Mucosa of descending colon (tissue), 3 donors: ENCODE measurements around the gene ARHGAP18. TPM values are rescaled to one million over a fixed set of nuclear protein-coding genes. Genes with fewer than 3 reads are reported as not detected.

Experiments
- ATAC-seq: fragments of 200-7000 bp; cut with Tn5 transposase; one replicate; pipeline ENCODE4 v1.9.1; 2020; ENCODE audit warnings: mild to moderate bottlenecking, moderate library complexity
- DNase-seq, 3 donors: peaks; one replicate each; pipeline ENCODE4 v3.0.0-alpha.2; 2020
- H3K36me3 ChIP-seq: fragments of 200-600 bp; one replicate; pipeline ENCODE4 v1.8.0; 2021; ENCODE audit warnings: low read depth, mild to moderate bottlenecking
- H3K4me1 ChIP-seq: fragments of 200-600 bp; one replicate; pipeline ENCODE4 v1.8.0; 2021; ENCODE audit warnings: low read depth, mild to moderate bottlenecking
- H3K4me3 ChIP-seq: fragments of 200-600 bp; one replicate; pipeline ENCODE4 v1.8.0; 2021; ENCODE audit warnings: mild to moderate bottlenecking
- H3K9me3 ChIP-seq: fragments of 200-600 bp; one replicate; pipeline ENCODE4 v1.8.0; 2021; ENCODE audit warnings: mild to moderate bottlenecking
- intact Hi-C, 2 donors: fragments of 100-400 bp; cut with DNase I in 1 of 2; cut with micrococcal nuclease in 1 of 2; formaldehyde crosslinking; loops; one replicate each; pipeline versions ENCODE4 v1.11.0 to v1.11.1; 2022; cut with DNase I, micrococcal nuclease
- long read RNA-seq, 2 donors: library from polyadenylated mRNA; unstranded; transcript quantifications; one replicate each; pipeline ENCODE4 v2.0.0, GENCODE V29; 2019 to 2021
- total RNA-seq, 3 donors: library from RNA; stranded (reverse); fragmentation: NEBNext Ultra II Directional in 2 of 3; extraction: Animal tissue kit (Norgen Biotek cat#: 25700) in 2 of 3; gene quantifications; one replicate each; pipeline versions ENCODE4 v1.2.1 to v1.2.4, GENCODE V29; 2021 to 2023
- TF ChIP-seq, protein P1 (sequence below): fragments of 200-600 bp; IDR thresholded peaks from one replicate; pipeline ENCODE4 v1.8.0; 2022; ENCODE audit warnings: antibody characterized with exemption, mild to moderate bottlenecking
- donor health status: DM: no; HTN: no; CAD: no; lungs with moderate emphysema.
- donor health status: DM: no; HTN: no; CAD: no.
- donor health status: DM: no; HTN: yes; CAD: no.

ARHGAP18 gene, protein sequence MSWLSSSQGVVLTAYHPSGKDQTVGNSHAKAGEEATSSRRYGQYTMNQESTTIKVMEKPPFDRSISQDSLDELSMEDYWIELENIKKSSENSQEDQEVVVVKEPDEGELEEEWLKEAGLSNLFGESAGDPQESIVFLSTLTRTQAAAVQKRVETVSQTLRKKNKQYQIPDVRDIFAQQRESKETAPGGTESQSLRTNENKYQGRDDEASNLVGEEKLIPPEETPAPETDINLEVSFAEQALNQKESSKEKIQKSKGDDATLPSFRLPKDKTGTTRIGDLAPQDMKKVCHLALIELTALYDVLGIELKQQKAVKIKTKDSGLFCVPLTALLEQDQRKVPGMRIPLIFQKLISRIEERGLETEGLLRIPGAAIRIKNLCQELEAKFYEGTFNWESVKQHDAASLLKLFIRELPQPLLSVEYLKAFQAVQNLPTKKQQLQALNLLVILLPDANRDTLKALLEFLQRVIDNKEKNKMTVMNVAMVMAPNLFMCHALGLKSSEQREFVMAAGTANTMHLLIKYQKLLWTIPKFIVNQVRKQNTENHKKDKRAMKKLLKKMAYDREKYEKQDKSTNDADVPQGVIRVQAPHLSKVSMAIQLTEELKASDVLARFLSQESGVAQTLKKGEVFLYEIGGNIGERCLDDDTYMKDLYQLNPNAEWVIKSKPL
- total RNA-seq: 10 to 100 TPM; 17.6 to 24.3 (median 20.1) TPM
- long read RNA-seq, donor 1, full-length matches to known transcripts: 11 of 19 reads
- long read RNA-seq, donor 1, partial matches to known transcripts: 4 of 19 reads
- long read RNA-seq, donor 1, other reads (novel, unspliced or antisense): 4 of 19 reads
- long read RNA-seq, donor 2, partial matches to known transcripts: 37 of 40 reads
- long read RNA-seq, donor 2, other reads (novel, unspliced or antisense): 3 of 40 reads

DNA sequence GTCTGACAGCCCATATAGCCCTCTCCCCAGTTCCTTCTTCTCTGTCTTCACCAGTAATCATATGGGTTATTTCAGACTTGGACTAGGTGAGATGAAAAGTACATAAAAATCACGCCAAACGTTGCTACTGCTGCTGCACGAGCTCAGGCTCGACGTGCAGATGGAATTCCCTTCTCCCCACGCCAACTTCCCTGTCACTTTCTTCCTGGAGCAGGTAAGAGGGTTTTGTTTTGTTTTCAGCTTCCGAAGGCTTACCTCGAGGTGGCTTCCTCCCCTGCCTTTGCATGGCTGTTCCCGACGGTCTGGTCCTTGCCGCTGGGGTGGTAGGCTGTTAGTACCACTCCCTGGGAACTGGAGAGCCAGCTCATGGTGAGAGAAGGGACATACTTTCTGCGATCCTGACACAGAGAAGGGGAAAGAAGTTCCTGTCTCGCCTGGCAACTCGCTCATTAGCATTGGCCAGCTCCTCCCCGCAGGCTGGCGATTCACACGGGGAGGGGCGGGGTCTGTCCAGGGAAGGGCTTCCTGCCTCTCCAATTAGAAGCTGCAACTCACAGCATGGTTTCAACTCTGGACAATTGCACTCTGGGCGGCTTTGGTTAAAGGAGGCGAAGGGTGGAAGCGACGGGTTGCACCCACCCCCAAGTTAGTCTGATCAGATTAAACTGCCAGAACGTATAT lies at the start of gene ARHGAP18:
TSS of gene ARHGAP18 (minus strand) at position 409 of the 681 bp plus-strand sequence. CDS start at position 368, 41 bp downstream.
- TF ChIP-seq, protein P1, sequence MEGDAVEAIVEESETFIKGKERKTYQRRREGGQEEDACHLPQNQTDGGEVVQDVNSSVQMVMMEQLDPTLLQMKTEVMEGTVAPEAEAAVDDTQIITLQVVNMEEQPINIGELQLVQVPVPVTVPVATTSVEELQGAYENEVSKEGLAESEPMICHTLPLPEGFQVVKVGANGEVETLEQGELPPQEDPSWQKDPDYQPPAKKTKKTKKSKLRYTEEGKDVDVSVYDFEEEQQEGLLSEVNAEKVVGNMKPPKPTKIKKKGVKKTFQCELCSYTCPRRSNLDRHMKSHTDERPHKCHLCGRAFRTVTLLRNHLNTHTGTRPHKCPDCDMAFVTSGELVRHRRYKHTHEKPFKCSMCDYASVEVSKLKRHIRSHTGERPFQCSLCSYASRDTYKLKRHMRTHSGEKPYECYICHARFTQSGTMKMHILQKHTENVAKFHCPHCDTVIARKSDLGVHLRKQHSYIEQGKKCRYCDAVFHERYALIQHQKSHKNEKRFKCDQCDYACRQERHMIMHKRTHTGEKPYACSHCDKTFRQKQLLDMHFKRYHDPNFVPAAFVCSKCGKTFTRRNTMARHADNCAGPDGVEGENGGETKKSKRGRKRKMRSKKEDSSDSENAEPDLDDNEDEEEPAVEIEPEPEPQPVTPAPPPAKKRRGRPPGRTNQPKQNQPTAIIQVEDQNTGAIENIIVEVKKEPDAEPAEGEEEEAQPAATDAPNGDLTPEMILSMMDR: no peak
- peaks cover 20% of the 10 kb centered on the region for H3K4me1 ChIP-seq
- no peaks in the 10 kb centered on the region for H3K9me3 ChIP-seq
- H3K4me3 ChIP-seq: peak within 1 kb of the TSS; percentile 18
- H3K36me3 ChIP-seq: no peaks in the 10 kb centered on the region
- intact Hi-C loops: no loop called here
- peak; percentile 95 for DNase-seq
- peak; percentile 99 for ATAC-seq

DNA sequence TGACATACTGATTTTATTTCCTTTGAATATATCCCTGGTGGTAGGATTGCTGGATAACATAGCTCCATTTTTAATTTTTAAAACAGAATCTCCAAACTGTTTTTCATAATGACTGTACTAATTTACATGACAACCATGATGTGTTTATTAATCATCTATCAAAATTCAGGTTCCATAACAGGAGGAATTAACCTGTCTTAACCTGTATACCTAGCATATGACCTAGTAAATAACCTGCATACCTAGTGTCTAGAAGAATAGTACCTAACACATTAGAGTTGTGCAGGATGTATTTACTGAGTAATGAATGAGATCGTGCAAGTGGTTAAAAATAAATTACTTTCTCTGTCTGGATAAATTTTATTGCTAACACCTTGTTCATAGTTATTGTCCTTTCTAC lies 45.8 kb upstream of the ARHGAP18 start:
- Histone ChIP-seq H3K36me3 (no peaks in the 10 kb centered on the region), H3K4me3 (no peak overlapping the region), H3K9me3 (no peaks in the 10 kb centered on the region), H3K4me1 (no peaks in the 10 kb centered on the region)
- no peak for DNase-seq
- intact Hi-C loops: no loop called here
- TF ChIP-seq, protein P1: no peak
- no peak for ATAC-seq

DNA sequence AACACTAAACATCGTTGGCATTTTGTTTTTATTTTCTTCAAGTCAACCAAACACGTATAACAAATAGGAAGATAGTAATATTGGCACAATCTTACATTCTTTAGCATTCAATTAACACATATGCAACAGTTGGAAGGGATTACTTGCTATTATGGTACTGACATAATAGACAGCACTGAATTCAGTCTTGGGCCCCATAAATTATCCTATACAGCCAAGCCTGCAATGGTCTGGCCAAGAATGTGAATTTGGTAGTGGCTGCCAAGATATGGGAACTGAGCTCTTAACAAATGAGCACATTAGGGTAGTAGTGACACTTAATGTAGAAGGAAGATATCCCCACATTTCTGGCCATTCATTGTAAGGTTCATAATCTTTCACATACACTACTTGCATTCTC lies 44.8 kb upstream of the ARHGAP18 start:
- H3K4me3 ChIP-seq: no peak overlapping the region
- H3K36me3 ChIP-seq: no peaks in the 10 kb centered on the region
- ATAC-seq (no peak), DNase-seq (no peak)
- H3K4me1 ChIP-seq: peaks cover under 1% of the 10 kb centered on the region
- H3K9me3 ChIP-seq: no peaks in the 10 kb centered on the region
- TF ChIP-seq, protein P1: no peak
- intact Hi-C loops: no loop called here

DNA sequence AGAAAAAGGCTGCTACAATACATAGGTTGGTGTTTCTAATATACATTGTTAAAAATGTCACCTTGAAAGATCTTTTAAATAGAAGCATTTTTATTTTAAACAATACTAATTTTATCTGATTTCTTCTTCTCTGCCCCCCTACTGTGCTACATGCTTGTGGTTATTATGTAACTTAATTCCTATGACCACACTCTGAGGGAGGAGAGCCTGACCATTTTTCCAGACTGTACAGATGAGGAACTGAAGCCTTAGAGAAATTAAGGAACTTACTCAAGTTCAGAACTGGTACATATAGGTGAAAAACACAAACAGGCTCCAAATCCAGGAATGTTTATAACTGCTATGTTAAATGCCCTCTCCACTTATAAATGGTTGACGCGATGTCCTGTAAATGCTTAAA lies 43.4 kb upstream of the ARHGAP18 start:
- no peaks in the 10 kb centered on the region for H3K9me3 ChIP-seq
- intact Hi-C loops: no loop called here
- peaks cover 3% of the 10 kb centered on the region for H3K4me1 ChIP-seq
- TF ChIP-seq, protein P1: no peak
- H3K36me3 ChIP-seq: no peaks in the 10 kb centered on the region
- ATAC-seq: no peak
- no peak for DNase-seq
- no peak overlapping the region for H3K4me3 ChIP-seq

DNA sequence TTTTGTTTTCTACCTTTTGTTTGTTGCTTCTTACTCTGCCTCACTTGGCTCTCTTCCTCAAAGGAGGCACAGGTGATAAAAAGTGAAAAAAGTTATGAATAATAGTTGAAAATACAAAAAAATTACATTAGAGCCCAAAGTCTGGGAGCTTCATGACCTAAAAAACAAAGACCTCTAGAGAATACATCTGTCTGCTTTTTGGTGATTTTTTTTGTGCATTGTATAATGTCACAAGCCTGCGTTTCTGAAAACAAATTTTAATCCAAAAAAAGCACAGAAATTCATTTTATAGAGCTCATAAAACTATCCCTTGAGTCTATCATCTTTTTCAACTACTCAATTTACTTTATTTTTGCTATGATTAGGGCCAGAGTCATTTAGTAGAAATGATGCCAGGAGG lies 41.4 kb upstream of the ARHGAP18 start:
- TF ChIP-seq, protein P1: no peak
- ATAC-seq: no peak
- H3K36me3 ChIP-seq: no peaks in the 10 kb centered on the region
- H3K4me3 ChIP-seq: no peak overlapping the region
- peaks cover 3% of the 10 kb centered on the region for H3K4me1 ChIP-seq
- H3K9me3 ChIP-seq: no peaks in the 10 kb centered on the region
- DNase-seq: no peak
- intact Hi-C loops: no loop called here
